Keratinocyte (primary cell): ENCODE data around the gene UFD1.

Experiments
- CTCF ChIP-seq, 3 experiments: IDR thresholded peaks in 1 of 3; conservative IDR thresholded peaks in 1 of 3; optimal IDR thresholded peaks in 1 of 3; 2 replicates in 2 of 3; 3 replicates in 1 of 3; pipeline versions ENCODE3 to v1.5.1; 2011; ENCODE audit warnings: low read length in 3 of 3, mild to moderate bottlenecking in 3 of 3, moderate library complexity in 2 of 3, control low read depth in 1 of 3, inconsistent platforms in 1 of 3; ENCODE audit not compliant: insufficient read depth in 2 of 3; ENCODE audit errors: extremely low read depth in 1 of 3
- EZH2 ChIP-seq: IDR thresholded peaks from one replicate; pipeline ENCODE4 v1.6.1; 2012; ENCODE audit warnings: inconsistent platforms, mild to moderate bottlenecking, low read length, moderate library complexity

GRCh38 chr22:19410941-19411689 lies 67.9 kb downstream of the UFD1 start:
- TF ChIP-seq CTCF (optimal IDR thresholded peaks at IDR 0.05 in 1 of 3, IDR thresholded peaks at IDR 0.05 in 1 of 3, conservative IDR thresholded peaks at IDR 0.05 in 1 of 3; ENCODE audit: extremely low read depth in 1 of 3, insufficient read depth in 2 of 3, low read length in 3 of 3), result no peak
- no peak for TF ChIP-seq EZH2
